Endodermal cell (in vitro differentiated cells): ENCODE measurements around the gene PIWIL4. TPM values are rescaled to one million over a fixed set of nuclear protein-coding genes. Genes with fewer than 3 reads are reported as not detected.
A peak's percentile ranks its signal among the peaks of the same experiment; 100 is the strongest.

Experiments used
- DNase-seq: peaks from one replicate; pipeline ENCODE4 v3.0.0-alpha.2; 2017
- H3K27ac ChIP-seq: 2 replicates; pipeline ENCODE4 v1.5.1; 2013; ENCODE audit warnings: mild to moderate bottlenecking, low read depth, low read length, moderate library complexity
- H3K27me3 ChIP-seq: 2 replicates; pipeline ENCODE4 v1.6.1; 2013; ENCODE audit warnings: mild to moderate bottlenecking, low read length, moderate library complexity; ENCODE audit not compliant: insufficient read depth, control insufficient read depth, poor library complexity, severe bottlenecking
- H3K36me3 ChIP-seq: 2 replicates; pipeline ENCODE4 v1.7.0; 2013; ENCODE audit warnings: mild to moderate bottlenecking, low read length, moderate library complexity; ENCODE audit not compliant: control insufficient read depth, insufficient read depth
- H3K4me1 ChIP-seq: one replicate; pipeline ENCODE4 v1.7.0; 2013; ENCODE audit warnings: low read length; ENCODE audit not compliant: control insufficient read depth, insufficient read depth
- H3K4me3 ChIP-seq: 2 replicates; pipeline ENCODE4 v1.5.1; 2013; ENCODE audit warnings: mild to moderate bottlenecking, low read length, moderate library complexity
- H3K9ac ChIP-seq: 2 replicates; pipeline ENCODE4 v1.6.1; 2013; ENCODE audit warnings: mild to moderate bottlenecking, low read length, moderate library complexity; ENCODE audit not compliant: poor library complexity, severe bottlenecking; ENCODE audit errors: extremely low read depth
- H3K9me3 ChIP-seq: 2 replicates; pipeline ENCODE4 v1.6.1; 2013; ENCODE audit warnings: mild to moderate bottlenecking, low read length, moderate library complexity; ENCODE audit not compliant: control insufficient read depth
- H3K27ac Mint-ChIP-seq: 2 replicates; pipeline ENCODE4 v1.8.0; 2020; ENCODE audit warnings: mixed read lengths
- H3K27me3 Mint-ChIP-seq: 2 replicates; pipeline ENCODE4 v1.8.0; 2021; ENCODE audit warnings: mild to moderate bottlenecking, mixed read lengths; ENCODE audit not compliant: insufficient read depth
- H3K36me3 Mint-ChIP-seq: 2 replicates; pipeline ENCODE4 v1.8.0; 2020; ENCODE audit warnings: low read depth, mixed read lengths
- H3K4me1 Mint-ChIP-seq: 2 replicates; pipeline ENCODE4 v1.8.0; 2020; ENCODE audit warnings: mixed read lengths
- H3K4me3 Mint-ChIP-seq: 2 replicates; pipeline ENCODE4 v1.8.0; 2020; ENCODE audit warnings: mild to moderate bottlenecking, moderate library complexity, mixed read lengths
- H3K9me3 Mint-ChIP-seq: 2 replicates; pipeline ENCODE4 v1.8.0; 2020; ENCODE audit warnings: mild to moderate bottlenecking, mixed read lengths
- CTCF ChIP-seq: fragments of 200-600 bp; sonication (generic); conservative IDR thresholded peaks from 2 replicates; pipeline ENCODE4 v1.5.0; 2021; ENCODE audit warnings: antibody characterized with exemption, mild to moderate bottlenecking
- WGBS, 2 experiments: methylation state at CpG; one replicate each; pipeline versions ENCODE4 v1.1.5 to v1.1.7; 2013; ENCODE audit warnings: missing lambda C conversion rate in 2 of 2, mixed read lengths in 1 of 2; ENCODE audit not compliant: insufficient coverage in 1 of 2, insufficient read length in 1 of 2; 5-methylcytosine and 5-hydroxymethylcytosine counted together
- total RNA-seq, 2 donors: library from RNA; stranded (reverse); fragmentation: NEBNext Ultra II Directional in 1 of 2; extraction: Animal tissue kit (Norgen Biotek cat#: 25700) in 1 of 2; gene quantifications; 2 replicates in 1 of 2; 3 replicates in 1 of 2; pipeline ENCODE4 v1.2.1, GENCODE V29; 2021

PIWIL4 gene
- total RNA-seq, 2 donors from 2014 or later, result 0.24 to 0.82 TPM

GRCh38 chr11:94655956-94656355 lies 88.8 kb downstream of the PIWIL4 start:
- Histone ChIP-seq H3K4me3 (no peak overlapping the region), H3K36me3 (peaks cover 65% of the 10 kb centered on the region), H3K9me3 (no peaks in the 10 kb centered on the region), H3K9ac (no peak overlapping the region), H3K27me3 (no peaks in the 10 kb centered on the region), H3K27ac (no peak overlapping the region), H3K4me1 (peaks cover 11% of the 10 kb centered on the region)
- H3K4me1 Mint-ChIP-seq, result peaks cover 42% of the 10 kb centered on the region
- H3K36me3 Mint-ChIP-seq, result peaks cover 41% of the 10 kb centered on the region
- no peak for TF ChIP-seq CTCF
- no peak for DNase-seq
- no peaks in the 10 kb centered on the region for H3K27me3 Mint-ChIP-seq
- H3K27ac Mint-ChIP-seq, result peak overlapping the region; percentile 35
- H3K9me3 Mint-ChIP-seq, result no peaks in the 10 kb centered on the region
- WGBS, 2 experiments, result 92% methylated on average over 1 of the region's 1 CpG; no CpG with 5 or more reads in 1 of the 2 experiments
- no peak overlapping the region for H3K4me3 Mint-ChIP-seq

GRCh38 chr11:94656968-94657367 lies 89.8 kb downstream of the PIWIL4 start:
- peaks cover 59% of the 10 kb centered on the region for H3K36me3 ChIP-seq
- peaks cover 41% of the 10 kb centered on the region for H3K36me3 Mint-ChIP-seq
- H3K4me1 Mint-ChIP-seq, result peaks cover 42% of the 10 kb centered on the region
- TF ChIP-seq CTCF, result no peak
- no peaks in the 10 kb centered on the region for H3K9me3 ChIP-seq
- no peak overlapping the region for H3K4me3 Mint-ChIP-seq
- no peak overlapping the region for H3K27ac ChIP-seq
- H3K27ac Mint-ChIP-seq, result peak overlapping the region; percentile 71
- no peak overlapping the region for H3K4me3 ChIP-seq
- no peak overlapping the region for H3K9ac ChIP-seq
- peak; percentile 75 for DNase-seq
- H3K27me3 Mint-ChIP-seq, result no peaks in the 10 kb centered on the region
- H3K9me3 Mint-ChIP-seq, result no peaks in the 10 kb centered on the region
- H3K4me1 ChIP-seq, result peaks cover 11% of the 10 kb centered on the region
- H3K27me3 ChIP-seq, result no peaks in the 10 kb centered on the region
- WGBS, 2 experiments, result 59 to 74% methylated on average over 6 of the region's 6 CpGs

GRCh38 chr11:94657629-94658028 lies 90.5 kb downstream of the PIWIL4 start:
- H3K4me1 ChIP-seq, result peaks cover 11% of the 10 kb centered on the region
- Mint-ChIP-seq H3K4me1 (peaks cover 38% of the 10 kb centered on the region), H3K36me3 (peaks cover 40% of the 10 kb centered on the region), H3K27ac (peak overlapping the region; percentile 14), H3K9me3 (no peaks in the 10 kb centered on the region), H3K4me3 (no peak overlapping the region), H3K27me3 (no peaks in the 10 kb centered on the region)
- no peak overlapping the region for H3K27ac ChIP-seq
- TF ChIP-seq CTCF, result no peak
- no peaks in the 10 kb centered on the region for H3K27me3 ChIP-seq
- DNase-seq, result peak; percentile 53
- no peak overlapping the region for H3K4me3 ChIP-seq
- no peak overlapping the region for H3K9ac ChIP-seq
- H3K36me3 ChIP-seq, result peaks cover 59% of the 10 kb centered on the region
- 90 to 95% methylated on average over 3 of the region's 3 CpGs for WGBS, 2 experiments
- no peaks in the 10 kb centered on the region for H3K9me3 ChIP-seq
